ENCODE results near the gene FAM107A. TPM values are rescaled to one million over a fixed set of nuclear protein-coding genes. Genes with fewer than 3 reads are reported as not detected.
A peak's percentile ranks its signal among the peaks of the same experiment; 100 is the strongest.

The FAM107A gene
- total RNA-seq, 1 donor from 2014 or later, result 88.6 TPM

DNA sequence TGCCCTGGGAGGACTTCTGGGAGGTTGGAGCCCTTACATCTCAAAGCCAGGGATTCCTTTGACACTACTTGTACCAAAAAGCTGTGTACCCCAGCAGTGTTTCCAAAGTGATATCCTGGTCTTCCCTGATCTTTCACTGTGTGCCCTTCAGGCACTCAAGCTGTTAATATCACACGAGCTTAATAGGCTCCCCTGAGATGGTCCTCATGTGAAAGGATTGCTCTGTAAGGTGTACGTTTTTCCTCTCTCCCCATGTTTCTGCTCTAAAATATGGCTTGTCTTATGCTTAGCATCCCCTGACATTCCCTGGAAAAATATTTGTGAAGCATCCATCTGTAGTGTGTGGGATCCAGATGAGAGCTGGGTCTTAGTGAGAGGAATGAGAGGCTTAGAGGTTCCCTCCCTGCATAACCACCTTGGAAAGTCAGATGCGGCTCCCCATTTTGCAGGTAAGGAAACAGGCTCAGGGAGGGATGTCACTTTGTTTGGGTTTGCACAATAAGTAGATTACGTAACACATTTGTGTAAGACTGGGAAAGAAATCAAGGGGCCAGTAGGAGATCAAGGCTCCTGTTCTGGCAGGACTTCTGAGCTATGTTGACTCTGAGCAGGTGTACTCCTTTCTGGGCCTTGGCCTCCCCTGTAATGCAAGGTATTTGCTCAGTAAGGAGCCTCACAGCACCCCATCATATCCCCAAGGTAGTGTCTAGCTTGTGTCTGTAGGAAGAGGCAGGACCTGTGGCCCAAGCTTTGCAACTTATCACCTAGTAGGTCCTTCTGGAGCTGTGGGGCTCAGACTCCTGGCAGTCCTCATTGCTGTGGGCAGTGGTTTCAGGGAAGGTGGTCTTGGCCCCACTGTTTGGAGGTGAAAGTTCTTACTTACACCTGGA is 39.5 kb downstream of the FAM107A start:
- Histone ChIP-seq H3K4me1 (peaks cover 42% of the 10 kb centered on the region), H3K9me3 (no peaks in the 10 kb centered on the region), H3K4me3 (peak overlapping the region in 1 of 2 donors; percentile 39), H3K27me3 (no peaks in the 10 kb centered on the region), H3K36me3 (no peaks in the 10 kb centered on the region), H3K27ac (peak overlapping the region; percentile 68)
- intact Hi-C loops (cut with DNase I), result loop anchor here (10.0 kb wide), 1 partner anchor 213 kb away; no protein-coding TSS in a partner anchor
- TF ChIP-seq POLR2AphosphoS5 (IDR thresholded peaks at IDR 0.05; ENCODE audit: insufficient read depth in 1 of 2, low read depth in 1 of 2), result no peak
- no peak for TF ChIP-seq POLR2A (IDR thresholded peaks at IDR 0.05)
- TF ChIP-seq, protein P1, sequence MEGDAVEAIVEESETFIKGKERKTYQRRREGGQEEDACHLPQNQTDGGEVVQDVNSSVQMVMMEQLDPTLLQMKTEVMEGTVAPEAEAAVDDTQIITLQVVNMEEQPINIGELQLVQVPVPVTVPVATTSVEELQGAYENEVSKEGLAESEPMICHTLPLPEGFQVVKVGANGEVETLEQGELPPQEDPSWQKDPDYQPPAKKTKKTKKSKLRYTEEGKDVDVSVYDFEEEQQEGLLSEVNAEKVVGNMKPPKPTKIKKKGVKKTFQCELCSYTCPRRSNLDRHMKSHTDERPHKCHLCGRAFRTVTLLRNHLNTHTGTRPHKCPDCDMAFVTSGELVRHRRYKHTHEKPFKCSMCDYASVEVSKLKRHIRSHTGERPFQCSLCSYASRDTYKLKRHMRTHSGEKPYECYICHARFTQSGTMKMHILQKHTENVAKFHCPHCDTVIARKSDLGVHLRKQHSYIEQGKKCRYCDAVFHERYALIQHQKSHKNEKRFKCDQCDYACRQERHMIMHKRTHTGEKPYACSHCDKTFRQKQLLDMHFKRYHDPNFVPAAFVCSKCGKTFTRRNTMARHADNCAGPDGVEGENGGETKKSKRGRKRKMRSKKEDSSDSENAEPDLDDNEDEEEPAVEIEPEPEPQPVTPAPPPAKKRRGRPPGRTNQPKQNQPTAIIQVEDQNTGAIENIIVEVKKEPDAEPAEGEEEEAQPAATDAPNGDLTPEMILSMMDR (IDR thresholded peaks at IDR 0.05), result no peak
- peak in 1 of 2 donors; percentile 85 for DNase-seq (ENCODE audit: extremely low spot score in 2 of 2)

DNA sequence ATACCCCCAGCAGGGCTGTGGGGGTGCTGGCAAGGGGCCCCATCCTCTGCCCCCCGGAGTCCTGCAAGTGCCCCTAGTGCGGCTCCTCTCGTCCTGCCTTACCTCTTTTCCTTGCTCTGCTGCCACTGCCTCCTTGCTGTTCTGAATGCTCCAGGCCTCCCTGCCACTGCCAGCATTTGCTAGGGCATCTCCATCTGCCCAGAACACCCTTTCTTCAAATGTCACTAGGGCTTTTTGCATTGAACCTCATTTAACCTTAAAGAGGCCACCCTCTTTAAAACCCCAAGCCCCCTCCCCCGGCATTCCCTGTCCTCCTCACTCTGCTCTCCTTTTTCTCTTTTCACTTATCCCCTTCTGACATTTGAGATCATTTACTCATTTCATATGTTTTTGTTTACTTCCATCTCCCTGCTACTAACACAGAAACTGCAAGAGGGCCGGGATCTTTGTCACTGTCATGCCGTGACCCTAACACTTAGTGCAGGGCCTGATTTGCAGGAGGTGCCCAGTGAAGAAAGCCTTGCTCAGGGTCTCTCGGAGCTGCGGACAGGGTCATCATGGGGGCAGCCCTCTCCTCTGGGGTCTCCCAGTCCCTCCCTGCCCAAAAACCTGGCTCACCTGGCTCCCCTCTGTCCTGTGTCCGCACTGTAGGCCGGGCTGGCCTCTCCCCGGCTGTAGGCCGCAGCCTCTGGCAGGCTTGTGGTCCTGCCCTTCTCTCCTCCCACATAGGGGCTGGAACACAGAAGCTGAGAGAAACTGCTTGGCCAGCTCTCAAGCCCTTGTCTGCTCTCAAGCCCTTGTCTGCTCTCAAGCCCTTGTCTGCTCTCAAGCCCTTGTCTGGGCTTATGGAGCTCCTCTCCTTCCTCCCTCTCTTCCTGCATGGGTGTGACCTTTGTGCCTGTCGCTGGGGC is 40.4 kb downstream of the FAM107A start, which contains the start of gene ACOX2:
Gene ACOX2 (minus strand): TSS at position 690 of the 911 bp plus-strand sequence. CDS start 2,084 bp downstream, outside the sequence.
- intact Hi-C loops (cut with DNase I), result loop anchor here (10.0 kb wide), 1 partner anchor 212 kb away; no protein-coding TSS in a partner anchor
- no peaks in the 10 kb centered on the region for H3K9me3 ChIP-seq
- peak within 1 kb of the TSS; percentile 68 for H3K27ac ChIP-seq
- H3K4me3 ChIP-seq, result peak within 1 kb of the TSS; percentile 20 to 39
- DNase-seq (ENCODE audit: extremely low spot score in 2 of 2), result peak in 1 of 2 donors; percentile 49
- peaks cover 42% of the 10 kb centered on the region for H3K4me1 ChIP-seq
- no peaks in the 10 kb centered on the region for H3K36me3 ChIP-seq
- TF ChIP-seq POLR2A (IDR thresholded peaks at IDR 0.05) (no peak), POLR2AphosphoS5 (IDR thresholded peaks at IDR 0.05; ENCODE audit: insufficient read depth in 1 of 2, low read depth in 1 of 2) (peak in 1 of 2 donors; percentile 42)
- H3K27me3 ChIP-seq, result no peaks in the 10 kb centered on the region

DNA sequence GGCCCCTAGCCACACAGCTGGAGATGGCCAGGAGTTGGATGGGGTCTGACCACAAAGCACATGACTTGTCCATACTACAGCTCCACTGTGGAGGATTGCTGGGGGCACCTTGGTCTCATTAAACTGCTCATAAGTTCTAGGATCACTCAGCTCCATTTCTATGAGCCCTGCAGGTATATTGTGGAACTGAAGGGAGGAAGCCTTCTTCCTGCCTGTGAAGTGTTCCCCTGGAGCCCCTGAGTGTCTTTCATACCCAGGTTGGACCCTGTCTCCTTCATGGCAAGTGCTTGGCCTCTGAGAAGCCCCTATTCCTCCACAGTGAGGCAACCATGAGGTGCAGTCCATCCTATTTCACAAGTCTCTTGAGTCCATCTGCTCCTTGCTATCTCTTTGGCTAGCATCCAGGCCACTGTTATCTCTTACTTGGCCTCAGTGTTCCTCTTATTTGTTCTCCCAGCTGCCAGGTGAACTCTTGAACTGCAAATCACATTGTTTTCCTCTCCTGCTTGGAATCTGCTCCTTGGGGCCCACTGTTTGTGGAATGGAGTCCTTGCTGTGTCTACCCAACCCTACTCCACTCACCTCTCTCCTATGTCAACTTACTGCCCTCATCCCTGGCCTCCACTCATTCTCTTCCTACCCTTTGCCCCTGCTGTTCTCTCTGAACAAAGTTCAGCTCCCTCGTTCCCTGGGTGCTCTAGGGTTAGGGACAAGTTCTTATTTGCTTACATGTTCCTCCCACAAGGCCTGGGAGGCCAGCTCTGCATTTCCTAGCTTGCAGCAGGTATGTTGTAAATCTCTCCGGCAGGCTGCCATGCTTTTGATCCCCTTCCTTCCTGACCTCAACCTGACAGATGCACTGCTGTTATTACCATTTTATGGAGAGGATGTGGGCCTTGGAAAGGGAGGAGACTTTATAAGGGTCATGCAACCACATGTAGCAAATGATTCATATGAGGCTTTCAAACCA is 41.4 kb downstream of the FAM107A start:
- H3K27me3 ChIP-seq, result no peaks in the 10 kb centered on the region
- peak in 1 of 2 donors; percentile 95 for DNase-seq (ENCODE audit: extremely low spot score in 2 of 2)
- H3K36me3 ChIP-seq, result no peaks in the 10 kb centered on the region
- peak overlapping the region; percentile 68 for H3K27ac ChIP-seq
- H3K4me1 ChIP-seq, result peaks cover 42% of the 10 kb centered on the region
- TF ChIP-seq POLR2AphosphoS5 (IDR thresholded peaks at IDR 0.05; ENCODE audit: insufficient read depth in 1 of 2, low read depth in 1 of 2), result no peak
- H3K9me3 ChIP-seq, result no peaks in the 10 kb centered on the region
- peak overlapping the region; percentile 20 to 39 for H3K4me3 ChIP-seq
- intact Hi-C loops (cut with DNase I), result loop anchor here (10.0 kb wide), 1 partner anchor 211 kb away; no protein-coding TSS in a partner anchor

DNA sequence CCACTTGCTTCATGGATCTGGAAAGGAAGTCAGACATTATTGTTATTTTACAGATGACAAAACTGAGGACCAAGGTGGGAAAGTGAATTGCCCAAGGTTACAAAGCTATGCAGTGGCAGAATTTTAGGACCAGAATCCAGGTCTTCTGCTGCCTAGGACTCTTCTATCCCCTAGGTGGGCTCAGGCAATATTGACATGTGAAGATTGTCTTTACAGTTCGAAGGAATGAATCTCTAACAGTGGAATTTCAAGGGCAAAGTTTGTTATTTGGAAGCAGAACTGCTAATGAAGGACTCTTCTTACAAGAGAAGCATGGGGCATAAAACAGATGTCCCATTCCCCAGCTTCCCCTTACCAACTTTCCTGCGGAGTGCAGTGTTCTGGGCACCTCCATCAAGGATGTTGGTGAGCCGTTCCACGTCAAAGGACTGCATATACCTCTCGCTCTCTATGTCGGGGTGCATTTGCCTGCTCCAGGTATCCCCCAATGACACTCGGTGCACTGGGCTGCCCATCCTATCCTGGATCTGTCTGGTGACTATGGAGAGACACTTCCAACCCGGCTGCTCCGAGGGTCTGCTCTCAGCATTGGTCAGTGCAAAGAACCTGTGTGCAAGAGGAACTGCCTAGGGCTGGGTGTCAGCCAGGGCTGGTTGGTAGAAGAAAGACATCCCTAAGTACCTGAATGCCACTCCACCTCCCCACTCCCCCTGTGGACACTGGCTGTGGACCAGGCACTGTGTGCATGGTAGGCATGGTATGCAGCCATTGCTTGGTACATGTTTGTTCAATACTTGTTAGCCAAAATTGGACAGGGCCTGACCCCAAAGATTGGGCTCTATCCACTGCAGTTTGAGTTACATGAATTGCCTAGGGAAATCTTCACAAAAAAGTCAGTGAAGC is 42.3 kb downstream of the FAM107A start:
- Histone ChIP-seq H3K27ac (no peak overlapping the region), H3K4me1 (peaks cover 42% of the 10 kb centered on the region), H3K9me3 (no peaks in the 10 kb centered on the region), H3K27me3 (no peaks in the 10 kb centered on the region), H3K36me3 (peaks cover 0 to 4% of the 10 kb centered on the region in 2 donors), H3K4me3 (no peak overlapping the region)
- intact Hi-C loops (cut with DNase I), result loop anchor here (10.0 kb wide), 1 partner anchor 210 kb away; no protein-coding TSS in a partner anchor
- peak in 1 of 2 donors; percentile 88 for DNase-seq (ENCODE audit: extremely low spot score in 2 of 2)
- TF ChIP-seq, protein P1 (IDR thresholded peaks at IDR 0.05), result no peak
- TF ChIP-seq POLR2A (IDR thresholded peaks at IDR 0.05) (no peak), POLR2AphosphoS5 (IDR thresholded peaks at IDR 0.05; ENCODE audit: insufficient read depth in 1 of 2, low read depth in 1 of 2) (no peak)

All from vagina (tissue), 2 donors.